GM10847 (cell line): Measurements from ENCODE around the gene OR56A5.

ENCODE experiments used
- POLR2A ChIP-seq: IDR thresholded peaks from 2 replicates; pipeline ENCODE4 v1.6.1; 2011; ENCODE audit not compliant: insufficient read length; ENCODE audit errors: extremely low read depth

Gene OR56A5

DNA sequence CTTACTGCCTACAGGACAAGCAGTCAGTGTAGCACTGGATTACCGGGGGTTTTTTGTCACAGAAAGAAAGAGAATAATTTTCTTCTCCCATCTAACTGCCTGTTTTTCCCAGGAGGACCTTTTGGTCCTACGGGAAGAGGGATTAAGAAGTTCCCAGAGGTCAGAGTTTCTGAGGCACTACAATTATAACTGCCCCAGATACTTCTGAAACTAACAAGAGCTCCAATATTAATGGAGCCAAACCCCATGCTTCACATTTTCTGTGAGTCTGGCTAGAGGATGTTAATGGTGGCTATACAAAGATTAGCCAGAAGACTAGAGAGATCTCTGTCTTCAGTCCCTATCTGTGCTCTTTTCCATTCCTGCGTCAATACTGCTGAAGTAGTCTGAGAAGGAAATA, 26.3 kb downstream of the OR56A5 start, which contains the start of gene OR56A3:
Gene OR56A3, plus strand, starts transcription at position 301 of the 400 bp plus-strand sequence. CDS start 5,096 bp downstream, outside the sequence.
- TF ChIP-seq POLR2A: no peak

DNA sequence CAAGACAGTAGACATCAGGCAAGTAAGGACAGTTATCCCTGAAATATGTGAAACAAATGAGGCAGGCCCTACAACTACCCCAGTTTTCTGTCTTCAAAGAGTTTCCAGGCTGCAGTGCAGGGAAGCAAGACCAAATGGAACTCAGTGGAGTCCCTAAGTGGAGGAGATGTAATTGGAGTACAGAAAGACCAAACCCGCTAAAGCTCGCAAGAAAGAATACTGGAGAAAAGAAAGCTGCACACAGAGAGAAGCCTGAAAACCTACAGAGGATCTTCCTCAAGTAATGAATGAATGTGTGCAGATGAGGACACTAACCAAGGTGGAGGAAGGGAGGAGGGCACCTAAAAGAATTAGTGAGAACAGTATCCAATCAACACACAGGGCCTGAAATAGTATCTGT, 27.5 kb downstream of the OR56A5 start:
- no peak for TF ChIP-seq POLR2A

DNA sequence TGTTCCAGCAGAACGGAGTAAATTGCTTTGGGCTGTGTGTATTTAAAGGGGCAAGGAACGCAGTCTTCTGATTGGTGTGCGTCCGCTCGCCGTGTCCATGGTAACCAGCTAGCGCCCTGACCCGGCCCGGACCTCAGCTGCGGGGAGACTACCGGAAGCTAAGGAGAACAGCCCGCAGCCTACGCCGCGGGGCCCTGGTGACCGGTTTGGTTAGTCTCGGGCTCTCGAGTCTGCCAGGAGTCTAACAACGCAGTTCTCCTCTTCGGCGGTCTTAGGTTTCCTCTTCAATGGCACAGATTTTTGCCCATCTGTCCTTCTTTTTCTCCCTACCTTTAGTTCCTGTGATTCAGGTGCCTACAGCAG, 29.7 kb downstream of the OR56A5 start:
- no peak for TF ChIP-seq POLR2A

DNA sequence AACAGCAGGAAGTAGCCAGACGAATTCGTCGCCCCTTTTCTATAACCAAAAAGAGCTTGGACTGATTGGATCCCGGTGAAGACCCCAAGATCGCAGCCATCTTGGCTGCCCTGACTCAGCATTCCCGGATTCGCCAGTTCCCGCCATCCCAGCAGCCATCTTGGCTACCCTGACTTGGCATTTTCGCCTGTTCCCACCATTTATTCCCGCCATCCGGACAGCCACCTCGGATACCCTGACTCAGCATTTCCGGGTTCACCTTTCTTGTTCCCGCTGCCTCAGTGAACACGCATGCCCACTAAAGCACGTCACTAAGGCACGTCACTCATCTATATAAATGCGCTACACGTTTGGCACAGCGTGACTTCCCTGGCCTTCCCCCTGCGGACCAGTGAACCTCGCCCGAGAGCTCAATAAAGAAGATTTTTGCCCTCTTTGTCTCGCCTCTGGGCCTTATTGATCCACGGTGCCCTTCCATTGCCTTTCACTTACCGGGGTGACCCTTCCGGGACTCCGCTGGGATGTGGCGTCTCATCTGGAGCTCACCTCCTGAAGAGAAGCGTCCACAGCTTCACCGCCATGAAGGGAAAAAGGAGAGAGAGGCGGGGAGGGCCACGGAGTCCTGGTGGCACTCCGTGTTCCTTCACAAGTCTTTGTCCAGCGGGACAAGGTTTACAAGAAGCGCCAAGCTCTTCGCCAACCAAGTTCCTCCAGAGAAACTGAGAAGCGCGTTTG, 30.3 kb downstream of the OR56A5 start:
- TF ChIP-seq POLR2A: no peak

DNA sequence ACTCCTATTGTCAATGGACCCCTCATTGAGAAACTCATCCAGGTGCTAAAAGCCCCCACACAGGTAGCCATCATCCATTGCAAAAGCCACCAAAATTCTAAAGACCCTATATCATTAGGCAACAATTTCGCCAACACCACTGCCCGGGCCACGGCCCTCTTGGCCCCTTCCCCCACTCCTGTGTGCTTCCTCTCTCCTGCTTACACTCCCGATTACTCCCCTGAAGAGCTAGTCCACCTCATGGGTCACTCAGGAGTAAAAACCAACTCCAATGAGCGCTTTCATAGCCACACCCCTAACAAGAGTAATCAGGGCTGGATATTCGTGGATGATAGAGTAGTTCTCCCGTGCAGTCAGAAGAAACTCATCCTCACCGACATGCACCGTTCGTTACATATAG, 35.2 kb downstream of the OR56A5 start:
- no peak for TF ChIP-seq POLR2A

DNA sequence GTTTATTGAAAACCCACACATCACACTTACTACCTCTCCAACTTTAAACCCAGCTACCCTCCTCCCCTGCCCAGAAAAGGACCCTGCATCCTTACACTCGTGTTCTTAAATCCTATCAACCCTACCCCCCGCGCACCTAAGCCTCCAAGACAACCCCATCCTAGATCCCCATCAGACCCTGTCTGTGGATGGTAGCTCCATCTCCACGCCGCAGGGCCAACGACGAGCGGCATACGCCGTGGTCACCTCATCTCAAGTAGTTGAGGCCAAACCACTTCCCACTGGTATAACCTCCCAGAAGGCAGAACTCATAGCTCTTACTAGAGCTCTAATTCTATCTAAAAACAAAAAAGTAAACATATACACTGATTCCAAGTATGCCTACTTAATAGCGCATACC, 35.6 kb downstream of the OR56A5 start:
- TF ChIP-seq POLR2A: no peak

DNA sequence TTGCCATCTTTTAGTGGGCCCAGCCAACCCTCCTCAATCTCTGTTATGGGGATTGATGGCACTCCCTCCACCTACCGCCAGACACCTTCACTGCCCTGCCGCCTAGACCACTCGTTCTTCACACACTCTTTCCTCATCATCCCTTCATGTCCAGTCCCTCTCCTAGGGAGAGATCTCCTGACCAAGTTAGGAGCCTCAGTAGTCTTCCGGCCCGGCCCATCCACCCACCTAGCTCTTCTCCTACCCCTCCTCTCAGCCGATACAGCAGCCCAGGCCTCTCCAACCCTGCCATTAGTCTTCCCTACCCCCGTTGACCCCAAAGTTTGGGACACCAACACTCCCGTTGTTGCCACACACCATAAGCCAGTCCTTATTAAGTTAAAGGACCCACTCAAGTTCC, 37.2 kb downstream of the OR56A5 start:
- no peak for TF ChIP-seq POLR2A

DNA sequence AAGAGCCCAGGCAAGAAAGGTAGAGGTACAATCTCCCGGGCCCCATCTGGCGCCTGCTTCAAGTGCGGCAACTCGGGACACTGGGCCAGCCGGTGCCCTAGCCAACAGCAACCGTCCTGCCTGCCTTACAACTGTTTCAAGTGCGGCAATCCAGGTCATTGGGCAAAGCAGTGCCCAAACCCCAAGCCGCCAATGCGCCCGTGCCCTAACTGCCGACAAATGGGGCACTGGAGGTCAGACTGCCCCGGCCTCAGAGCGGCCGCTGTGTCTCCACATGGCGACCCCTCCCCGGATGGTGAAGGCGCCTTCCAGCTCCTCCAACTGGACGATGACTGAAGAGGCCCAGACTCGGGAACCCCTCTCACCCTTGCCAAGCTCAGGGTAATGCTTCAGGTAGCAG, 37.7 kb downstream of the OR56A5 start:
- TF ChIP-seq POLR2A: no peak

DNA sequence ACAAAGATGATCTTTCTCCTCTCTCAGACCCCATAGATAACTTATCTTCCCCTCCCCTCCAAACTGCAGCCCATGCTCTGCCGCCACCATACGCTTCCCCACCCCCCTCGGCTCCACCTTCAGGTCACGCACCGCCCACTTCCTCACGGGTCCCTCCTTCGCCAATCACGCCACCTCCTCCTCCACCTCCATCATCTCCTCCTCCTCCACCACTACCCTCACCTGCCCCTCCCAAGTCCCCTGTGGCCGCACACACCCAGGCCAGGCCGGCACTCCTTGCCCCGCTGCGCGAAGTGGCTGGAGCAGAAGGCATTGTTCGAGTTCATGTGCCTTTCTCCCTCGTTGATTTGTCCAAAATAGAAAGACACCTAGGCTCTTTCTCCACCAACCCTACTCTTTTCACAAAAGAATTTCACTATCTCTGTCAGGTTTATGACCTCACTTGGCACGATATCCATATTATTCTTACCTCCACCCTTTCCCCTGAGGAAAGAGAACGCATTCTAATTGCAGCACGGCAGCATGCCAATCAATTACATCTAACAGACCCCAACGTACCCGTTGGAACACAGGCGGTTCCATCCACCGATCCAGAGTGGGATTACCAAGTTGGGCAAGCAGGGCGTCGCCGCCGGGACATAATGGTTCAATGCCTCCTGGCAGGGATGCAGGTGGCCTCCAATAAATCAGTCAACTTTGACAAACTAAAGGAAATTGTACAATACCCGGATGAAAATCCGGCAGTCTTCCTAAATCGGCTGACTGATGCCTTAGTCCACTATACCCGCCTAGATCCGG, 38.5 kb downstream of the OR56A5 start:
- no peak for TF ChIP-seq POLR2A

DNA sequence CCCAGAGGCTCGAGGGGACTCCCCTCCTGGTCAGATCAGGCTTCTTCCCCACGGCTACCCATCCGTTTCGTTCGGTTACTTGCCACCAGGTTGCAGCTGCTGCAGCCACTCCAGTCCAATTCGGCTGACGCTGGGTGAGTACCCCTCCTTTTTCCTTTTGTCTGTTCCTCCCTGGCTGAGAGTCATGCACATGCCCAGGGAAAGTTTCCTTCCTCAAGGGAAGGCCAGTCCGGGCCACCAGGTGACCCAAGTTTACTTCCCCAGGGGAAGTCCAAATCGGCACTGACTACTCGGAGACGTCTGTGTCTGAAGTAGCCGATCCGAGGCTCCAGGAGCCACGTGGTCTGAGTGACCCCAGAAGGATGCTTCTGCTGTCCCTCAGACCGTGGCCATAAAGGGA, 39.5 kb downstream of the OR56A5 start:
- TF ChIP-seq POLR2A: no peak

DNA sequence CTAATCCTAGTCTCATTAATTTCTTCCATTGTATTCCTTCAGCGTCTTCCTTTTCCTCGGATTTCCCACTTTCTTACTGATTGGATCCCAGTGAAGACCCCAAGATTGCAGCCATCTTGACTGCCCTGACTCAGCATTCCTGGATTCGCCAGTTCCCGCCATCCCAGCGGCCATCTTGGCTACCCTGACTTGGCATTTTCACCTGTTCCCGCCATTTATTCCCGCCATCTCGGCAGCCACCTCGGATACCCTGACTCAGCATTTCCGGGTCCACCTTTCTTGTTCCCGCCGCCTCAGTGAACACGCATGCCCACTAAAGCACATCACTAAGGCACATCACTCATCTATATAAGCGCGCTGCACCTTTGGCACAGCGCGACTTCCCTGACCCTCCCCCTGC, 40.0 kb downstream of the OR56A5 start:
- no peak for TF ChIP-seq POLR2A

DNA sequence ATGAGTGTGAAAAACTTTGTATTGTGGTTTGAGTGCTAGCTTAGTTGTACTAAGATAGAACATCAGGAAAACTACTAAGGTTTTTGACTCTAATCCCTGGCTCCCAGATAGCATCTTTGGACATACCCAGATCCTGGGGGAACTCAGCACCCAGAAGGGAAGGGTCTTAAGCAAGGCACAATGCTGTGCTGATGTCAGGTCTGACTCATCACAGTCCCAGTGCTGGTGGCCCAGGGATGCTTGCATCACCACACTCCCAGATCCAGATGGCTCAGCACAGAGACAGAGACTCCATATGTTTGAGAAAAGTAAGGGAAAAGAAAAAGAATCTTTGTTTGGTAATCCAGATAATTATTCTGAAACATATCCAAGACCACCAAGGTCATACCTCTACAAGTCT, 44.5 kb downstream of the OR56A5 start:
- TF ChIP-seq POLR2A: no peak

DNA sequence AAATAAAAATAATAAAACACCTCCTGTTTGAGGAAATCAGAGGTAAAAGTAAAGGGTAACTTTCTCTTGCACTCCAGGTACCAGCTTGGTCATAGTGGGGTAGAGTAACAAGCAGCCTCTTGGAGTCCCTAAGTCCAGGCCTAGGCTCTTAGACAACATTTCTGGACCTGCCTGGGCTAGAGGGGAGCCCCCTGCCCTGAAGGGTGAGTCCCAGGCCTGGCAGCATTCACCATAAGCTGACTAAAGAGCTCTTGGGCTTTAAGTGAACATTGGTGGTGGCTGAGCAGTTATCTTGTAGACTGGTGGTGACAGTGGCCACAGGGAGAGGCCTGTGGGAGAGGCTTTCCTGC, 44.9 kb downstream of the OR56A5 start:
- no peak for TF ChIP-seq POLR2A

DNA sequence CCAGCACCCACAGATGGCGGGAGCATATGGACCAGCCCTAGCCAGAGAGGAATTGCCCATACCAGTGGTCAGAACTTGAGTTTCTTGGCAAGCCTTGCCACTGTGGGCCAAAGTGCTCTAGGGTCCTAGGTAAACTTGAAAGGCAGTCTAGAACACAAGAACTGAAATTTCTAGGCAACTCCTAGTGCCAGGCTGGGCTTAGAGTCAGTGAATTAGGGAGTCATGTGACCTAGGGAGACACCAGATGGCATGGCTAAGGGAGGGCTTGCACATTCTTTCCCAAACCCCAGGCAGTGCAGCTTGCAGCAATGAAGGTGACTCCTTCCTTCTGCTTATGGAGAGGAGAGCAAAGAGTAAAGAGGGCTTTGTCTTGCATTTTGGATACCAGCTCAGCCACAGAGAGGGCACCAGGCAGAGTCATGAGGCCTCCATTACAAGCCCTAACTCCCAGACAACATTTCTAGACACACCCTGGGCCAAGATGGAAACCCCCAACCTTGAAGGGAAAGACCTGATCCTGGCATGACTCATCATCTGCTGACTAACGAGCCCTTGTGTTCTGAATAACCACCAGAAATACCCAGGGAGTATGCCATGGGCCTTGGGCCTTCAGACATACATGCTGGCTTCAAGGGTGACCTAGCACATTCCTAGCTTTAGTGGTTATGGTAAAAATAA, 45.4 kb downstream of the OR56A5 start:
- no peak for TF ChIP-seq POLR2A
